ENCODE data around the gene DNAJC6.

Gene DNAJC6

GRCh38 chr1:65401612-65402011 is 92.3 kb downstream of the DNAJC6 start:
- FAIRE-seq, result no peak
- no peak for DNase-seq (ENCODE audit: insufficient read length, low spot score)
- TF ChIP-seq CTCF (IDR thresholded peaks at IDR 0.05; ENCODE audit: insufficient read depth, missing control alignments), result no peak

GRCh38 chr1:65404941-65405340 is 95.6 kb downstream of the DNAJC6 start:
- TF ChIP-seq CTCF (IDR thresholded peaks at IDR 0.05; ENCODE audit: insufficient read depth, missing control alignments), result no peak
- FAIRE-seq, result no peak

GRCh38 chr1:65407877-65408276 is 98.5 kb downstream of the DNAJC6 start:
- FAIRE-seq (no peak), DNase-seq (ENCODE audit: insufficient read length, low spot score) (no peak)
- no peak for TF ChIP-seq CTCF (IDR thresholded peaks at IDR 0.05; ENCODE audit: insufficient read depth, missing control alignments)

More at GRCh38 chr1:65404941-65405340, 95.6 kb downstream of the DNAJC6 start:
- no peak for DNase-seq (ENCODE audit: insufficient read length, low spot score)

- no peak for DNase-seq (ENCODE audit: insufficient read length, low spot score)
- TF ChIP-seq CTCF (IDR thresholded peaks at IDR 0.05; ENCODE audit: insufficient read depth, missing control alignments), result no peak
- FAIRE-seq, result no peak
Observed at GRCh38 chr1:65409314-65409713, 100.0 kb downstream of the DNAJC6 start.

GRCh38 chr1:65409816-65410326 is 100.5 kb downstream of the DNAJC6 start:
- no peak for FAIRE-seq

GRCh38 chr1:65412256-65412983 is 103.1 kb downstream of the DNAJC6 start:
- no peak for FAIRE-seq

More at GRCh38 chr1:65409816-65410326, 100.5 kb downstream of the DNAJC6 start:
- no peak for TF ChIP-seq CTCF (IDR thresholded peaks at IDR 0.05; ENCODE audit: insufficient read depth, missing control alignments)
- no peak for DNase-seq (ENCODE audit: insufficient read length, low spot score)

More at GRCh38 chr1:65412256-65412983, 103.1 kb downstream of the DNAJC6 start:
- no peak for TF ChIP-seq CTCF (IDR thresholded peaks at IDR 0.05; ENCODE audit: insufficient read depth, missing control alignments)
- DNase-seq (ENCODE audit: insufficient read length, low spot score), result no peak
